ENCODE data around the gene PGLYRP1. TPM values are rescaled to one million over a fixed set of nuclear protein-coding genes. Genes with fewer than 3 reads are reported as not detected.

The PGLYRP1 gene
- total RNA-seq, 4 donors from 2014 or later, result not detected

- TF ChIP-seq POLR2A (IDR thresholded peaks at IDR 0.05) (no peak), EP300 (IDR thresholded peaks at IDR 0.05) (no peak), CTCF (IDR thresholded peaks at IDR 0.05) (no peak)
- H3K4me3 ChIP-seq, result peak overlapping the region in 1 of 4 donors; percentile 11
- WGBS, 2 donors, result 5% methylated on average over 28 to 34 of the region's 34 CpGs
Observed at GRCh38 chr19:46000491-46001246, 22.2 kb downstream of the PGLYRP1 start.

GRCh38 chr19:45999653-46000121 is 23.2 kb downstream of the PGLYRP1 start:
- no peak overlapping the region for H3K4me3 ChIP-seq
- 15 to 20% methylated on average over 14 of the region's 14 CpGs for WGBS, 2 donors
- H3K9me3 ChIP-seq, result no peaks in the 10 kb centered on the region
- peaks cover 0 to 28% of the 10 kb centered on the region in 2 donors for H3K27me3 ChIP-seq
- H3K27ac ChIP-seq, result no peak overlapping the region
- DNase-seq (ENCODE audit: low spot score in 2 of 2), result no peak
- peaks cover 0 to 32% (median 14%) of the 10 kb centered on the region in 4 donors for H3K4me1 ChIP-seq
- TF ChIP-seq POLR2A (IDR thresholded peaks at IDR 0.05) (no peak), EP300 (IDR thresholded peaks at IDR 0.05) (no peak)
- peaks cover 0 to 34% (median 0%) of the 10 kb centered on the region in 3 donors for H3K36me3 ChIP-seq

More at GRCh38 chr19:46000491-46001246, 22.2 kb downstream of the PGLYRP1 start:
- peaks cover 0 to 30% (median 14%) of the 10 kb centered on the region in 4 donors for H3K4me1 ChIP-seq
- DNase-seq (ENCODE audit: low spot score in 2 of 2), result no peak
- peaks cover 0 to 43% (median 0%) of the 10 kb centered on the region in 3 donors for H3K36me3 ChIP-seq
- H3K27me3 ChIP-seq, result peaks cover 0 to 28% of the 10 kb centered on the region in 2 donors
- no peak overlapping the region for H3K27ac ChIP-seq
- no peaks in the 10 kb centered on the region for H3K9me3 ChIP-seq

- no peak for DNase-seq (ENCODE audit: low spot score in 2 of 2)
- H3K4me3 ChIP-seq, result no peak overlapping the region
- 85 to 93% methylated on average over 4 of the region's 4 CpGs for WGBS, 2 donors
- peaks cover 0 to 37% (median 14%) of the 10 kb centered on the region in 4 donors for H3K4me1 ChIP-seq
- peaks cover 0 to 28% of the 10 kb centered on the region in 2 donors for H3K27me3 ChIP-seq
- TF ChIP-seq EP300 (IDR thresholded peaks at IDR 0.05) (no peak), CTCF (IDR thresholded peaks at IDR 0.05) (no peak), POLR2A (IDR thresholded peaks at IDR 0.05) (no peak)
- H3K27ac ChIP-seq, result no peak overlapping the region
- no peaks in the 10 kb centered on the region for H3K9me3 ChIP-seq
- peaks cover 0 to 26% (median 0%) of the 10 kb centered on the region in 3 donors for H3K36me3 ChIP-seq
Observed at GRCh38 chr19:45998834-45999233, 24.0 kb downstream of the PGLYRP1 start.

- no peak for TF ChIP-seq POLR2A (IDR thresholded peaks at IDR 0.05)
- TF ChIP-seq EP300 (IDR thresholded peaks at IDR 0.05), result no peak
- no peak for TF ChIP-seq CTCF (IDR thresholded peaks at IDR 0.05)
- Histone ChIP-seq H3K27me3 (peaks cover 0 to 28% of the 10 kb centered on the region in 2 donors), H3K9me3 (no peaks in the 10 kb centered on the region), H3K4me3 (no peak overlapping the region), H3K4me1 (peaks cover 0 to 37% (median 14%) of the 10 kb centered on the region in 4 donors), H3K36me3 (peaks cover 0 to 13% (median 0%) of the 10 kb centered on the region in 3 donors), H3K27ac (no peak overlapping the region)
- WGBS, 2 donors, result 93 to 95% methylated on average over 8 of the region's 8 CpGs
- no peak for DNase-seq (ENCODE audit: low spot score in 2 of 2)
Observed at GRCh38 chr19:45996933-45997332, 25.9 kb downstream of the PGLYRP1 start.

GRCh38 chr19:45995715-45996385 is 27.0 kb downstream of the PGLYRP1 start:
- peaks cover 0 to 13% (median 0%) of the 10 kb centered on the region in 3 donors for H3K36me3 ChIP-seq
- no peaks in the 10 kb centered on the region for H3K9me3 ChIP-seq
- peaks cover 0 to 35% (median 14%) of the 10 kb centered on the region in 4 donors for H3K4me1 ChIP-seq
- H3K27me3 ChIP-seq, result peaks cover 0 to 24% of the 10 kb centered on the region in 2 donors
- TF ChIP-seq EP300 (IDR thresholded peaks at IDR 0.05) (no peak), CTCF (IDR thresholded peaks at IDR 0.05) (no peak), POLR2A (IDR thresholded peaks at IDR 0.05) (no peak)
- WGBS, 2 donors, result 10 to 11% methylated on average over 13 of the region's 13 CpGs
- peak overlapping the region; percentile 48 to 83 (median 70) for H3K4me3 ChIP-seq
- H3K27ac ChIP-seq, result peak overlapping the region in 3 of 4 donors; percentile 82 to 86 (median 83)
- no peak for DNase-seq (ENCODE audit: low spot score in 2 of 2)

All from tibial nerve (tissue), 4 donors.